NCI-H1694 (cell line): ENCODE measurements around the gene OGFOD1.

ENCODE experiments used
- DNase-seq: peaks from one replicate; lab custom pipeline; 2025; lab: John Stamatoyannopoulos, UW

OGFOD1 gene

GRCh38 chr16:56428091-56428490, 23.3 kb upstream of the OGFOD1 start:
- no peak for DNase-seq

DNA sequence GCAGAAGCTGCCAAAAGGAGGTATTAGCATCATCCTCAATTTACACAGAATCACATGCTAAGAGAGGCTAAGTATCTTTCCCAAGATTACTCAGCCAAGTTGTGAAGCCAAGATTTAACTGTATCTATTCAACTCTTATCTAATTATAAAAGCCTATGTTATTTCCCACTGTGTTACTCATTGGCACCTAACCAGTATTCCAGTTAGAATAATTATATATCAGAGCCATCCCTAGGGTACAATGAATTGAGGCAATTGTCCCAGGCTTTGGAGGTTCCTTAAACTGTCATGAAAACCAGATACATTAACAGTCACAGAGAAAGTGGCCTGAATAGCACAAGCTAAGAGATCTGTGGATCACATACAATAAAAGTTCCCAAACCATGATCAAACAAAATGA, 15.1 kb upstream of the OGFOD1 start:
- DNase-seq: no peak

DNA sequence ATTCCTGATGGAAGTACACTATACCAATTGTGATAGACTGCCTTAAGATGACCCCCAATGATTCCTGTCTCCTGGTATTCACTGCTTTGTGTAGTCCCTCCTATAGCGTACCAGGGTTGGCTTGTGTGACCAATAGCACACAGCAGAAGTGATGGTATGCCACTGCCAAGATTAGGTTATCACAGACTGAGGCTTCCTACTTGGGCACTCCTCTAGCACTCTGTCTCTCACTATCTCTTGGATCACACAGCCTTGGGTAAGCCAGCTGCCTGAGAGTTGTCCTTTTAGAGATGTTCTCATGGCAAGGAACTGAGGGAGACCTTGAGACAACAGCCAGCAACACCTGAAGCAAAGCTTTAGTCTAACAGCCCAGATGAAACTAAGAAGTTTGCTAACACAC, 13.3 kb upstream of the OGFOD1 start:
- DNase-seq: no peak

- no peak for DNase-seq
These were observed 4.1 kb upstream of the OGFOD1 start for GRCh38 chr16:56447286-56447685.

DNA sequence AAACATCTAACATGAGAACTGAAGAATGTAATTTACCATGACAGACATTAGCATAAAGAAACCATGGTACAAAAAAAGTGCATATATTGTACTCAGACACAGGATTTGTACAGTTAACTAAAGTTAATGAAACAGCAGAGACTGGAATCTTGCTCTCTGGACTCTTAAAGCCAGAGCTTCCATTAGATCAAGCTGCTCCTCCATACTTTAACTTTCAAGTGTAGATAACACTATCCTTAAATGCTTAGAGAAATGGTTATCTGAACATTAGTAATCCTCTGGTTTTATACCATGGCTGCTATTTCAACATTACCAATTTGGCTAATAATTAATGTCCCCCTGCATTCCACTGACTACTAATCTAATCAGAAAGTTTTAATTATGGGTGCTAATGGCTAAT, 3.3 kb upstream of the OGFOD1 start:
- DNase-seq: no peak

GRCh38 chr16:56450275-56450985, 924 bp upstream of the OGFOD1 start:
- no peak for DNase-seq

DNA sequence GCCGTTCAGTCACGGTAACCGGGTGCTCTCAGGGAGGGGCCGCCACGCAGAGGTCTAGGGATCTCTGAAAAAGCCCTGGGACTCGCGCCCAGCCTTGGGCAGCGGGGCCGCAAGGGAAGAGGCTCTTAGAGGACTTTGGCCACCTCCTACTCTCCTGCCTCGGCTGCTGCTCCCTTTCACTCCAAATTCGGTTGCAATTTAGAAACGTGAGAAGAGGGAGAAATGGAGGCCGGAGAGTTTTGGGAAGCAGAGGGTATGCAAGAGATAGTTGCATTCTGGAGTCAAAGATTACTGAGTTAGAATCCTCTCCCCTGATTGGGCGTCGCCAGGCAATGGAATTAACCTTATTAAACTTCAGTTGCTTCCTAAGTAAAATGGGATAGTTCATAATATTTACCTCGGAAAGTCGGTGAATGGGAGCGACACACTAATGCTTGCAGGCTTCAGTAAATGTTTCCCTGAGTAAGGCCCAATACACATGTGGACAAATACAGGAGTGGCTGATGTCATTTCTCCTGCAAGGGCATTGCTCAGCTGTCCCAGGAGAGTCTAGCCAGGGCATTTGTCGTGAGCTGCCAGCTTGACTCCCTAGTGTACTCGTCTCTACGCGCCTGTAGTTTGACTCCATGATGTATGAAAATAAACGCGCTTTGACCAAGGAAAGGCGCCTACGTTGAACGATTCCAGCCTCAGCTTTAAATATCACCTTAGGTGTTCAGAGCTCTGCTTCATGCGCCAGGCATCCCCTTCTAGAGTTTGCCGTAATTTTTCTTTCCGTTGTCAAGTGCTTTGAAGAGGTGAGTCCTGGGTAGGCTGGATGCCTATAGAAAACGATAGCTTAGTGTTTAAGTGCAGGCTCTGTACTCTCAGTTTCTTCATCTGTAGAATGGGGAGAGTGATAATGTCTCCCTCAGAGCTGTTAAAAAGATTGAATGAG, 667 bp downstream of the OGFOD1 start:
- no peak for DNase-seq

GRCh38 chr16:56457927-56458470, 6.6 kb downstream of the OGFOD1 start:
- DNase-seq: no peak

DNA sequence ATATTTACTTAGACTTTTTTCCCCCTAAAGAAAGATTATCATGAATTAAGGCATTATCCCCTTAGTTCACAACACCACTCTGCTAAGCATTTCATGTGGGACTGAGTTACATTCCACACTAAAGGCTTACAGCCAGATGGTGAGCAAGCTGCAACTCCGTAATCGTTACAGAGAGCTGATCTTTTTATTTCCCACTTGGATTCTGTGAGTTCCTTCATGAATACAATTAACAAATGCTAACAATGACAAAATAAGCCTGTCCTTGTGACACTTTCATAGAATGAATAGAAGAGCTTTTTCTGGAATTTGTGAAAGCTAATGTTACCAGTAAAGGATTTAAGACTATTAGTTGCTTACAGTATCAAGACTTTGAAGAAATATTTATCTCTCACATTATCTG, 8.7 kb downstream of the OGFOD1 start:
- no peak for DNase-seq

DNA sequence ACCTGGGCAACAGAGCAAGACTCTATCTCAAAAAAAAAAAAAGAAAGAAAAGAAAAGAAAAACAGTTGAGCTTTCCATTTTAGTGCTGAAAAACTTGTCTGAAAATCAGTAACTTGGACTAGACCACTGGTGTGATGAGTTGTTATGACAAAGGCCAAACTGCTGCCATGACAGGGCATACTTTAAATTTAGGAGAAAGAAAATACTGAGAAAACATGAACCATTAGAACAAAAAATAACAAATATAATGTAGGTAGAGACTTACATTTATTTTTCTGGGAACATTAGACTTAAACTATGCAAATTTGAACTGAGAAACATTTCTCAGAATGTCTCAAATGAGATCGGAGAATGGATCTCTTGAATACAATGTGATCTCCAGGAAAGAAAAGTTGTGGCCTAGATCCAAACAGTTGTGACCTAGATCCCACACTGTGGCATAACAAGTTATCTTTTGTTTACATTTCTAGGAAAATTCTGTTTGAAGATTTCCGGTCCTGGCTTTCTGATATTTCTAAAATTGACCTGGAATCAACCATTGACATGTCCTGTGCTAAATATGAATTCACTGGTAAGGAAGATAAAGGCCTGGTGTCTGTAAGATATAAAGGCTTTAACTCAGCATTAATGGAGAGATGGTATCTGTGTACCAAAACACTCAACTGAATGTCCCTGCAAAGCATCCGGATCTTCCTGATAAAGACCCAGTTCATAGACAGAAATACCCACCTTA, 10.9 kb downstream of the OGFOD1 start:
- DNase-seq: no peak

GRCh38 chr16:56463153-56463552, 11.8 kb downstream of the OGFOD1 start:
- no peak for DNase-seq

- no peak for DNase-seq
These were observed 15.0 kb downstream of the OGFOD1 start for GRCh38 chr16:56466344-56466743.

DNA sequence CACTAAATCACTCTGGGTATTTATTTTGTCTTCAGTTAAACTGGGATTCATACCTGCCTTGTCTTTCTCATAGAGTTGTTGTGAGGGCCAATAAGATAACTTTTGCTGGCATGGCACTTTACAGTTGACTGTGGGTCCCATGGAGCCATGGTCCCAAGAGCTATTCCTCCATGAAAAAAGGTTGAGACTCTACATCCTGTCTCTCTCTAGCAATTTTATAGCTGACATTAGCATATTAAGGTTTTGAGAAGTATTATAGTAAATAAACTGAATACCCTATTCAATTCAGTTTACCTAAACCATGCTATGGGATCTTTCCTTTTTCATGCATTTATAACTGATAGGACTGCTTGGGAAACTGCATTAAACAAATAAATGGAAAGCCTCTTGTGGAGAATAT, 17.4 kb downstream of the OGFOD1 start:
- DNase-seq: no peak

DNA sequence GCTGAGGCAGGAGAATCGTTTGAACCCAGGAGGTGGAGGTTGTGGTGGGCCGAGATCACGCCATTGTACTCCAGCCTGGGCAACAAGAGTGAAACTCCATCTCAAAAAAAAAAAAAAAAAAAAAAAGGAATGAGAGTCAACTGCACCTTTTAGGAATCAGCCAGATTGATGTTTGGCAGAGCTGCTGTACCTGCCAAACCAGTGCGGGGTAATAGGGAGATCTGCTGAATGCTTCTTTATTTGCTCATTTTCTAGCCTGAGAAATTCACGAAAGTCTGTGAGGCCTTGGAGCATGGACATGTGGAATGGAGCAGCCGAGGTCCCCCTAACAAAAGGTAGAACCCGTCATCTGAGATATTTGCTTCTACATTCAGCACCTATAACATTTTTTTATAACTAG, 18.4 kb downstream of the OGFOD1 start:
- DNase-seq: no peak

GRCh38 chr16:56470232-56470631, 18.9 kb downstream of the OGFOD1 start:
- no peak for DNase-seq

DNA sequence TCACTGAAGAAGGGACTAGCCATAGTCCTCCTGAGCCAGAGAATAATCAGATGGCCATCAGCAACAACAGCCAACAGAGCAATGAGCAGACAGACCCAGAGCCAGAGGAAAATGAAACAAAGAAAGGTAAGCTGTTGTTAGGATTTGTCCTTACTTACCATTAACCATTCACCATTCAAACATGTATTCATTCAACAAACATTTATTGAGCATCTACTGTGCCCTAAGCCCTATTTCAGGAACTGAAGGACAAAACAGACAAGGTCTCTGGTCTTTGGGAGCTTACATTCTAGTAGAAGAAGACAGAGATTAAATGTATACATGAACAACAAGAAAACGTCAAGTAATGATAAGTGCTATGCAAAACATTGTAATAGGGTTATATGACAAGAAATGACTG, 19.3 kb downstream of the OGFOD1 start:
- DNase-seq: no peak

GRCh38 chr16:56475201-56475600, 23.8 kb downstream of the OGFOD1 start:
- DNase-seq: no peak

- no peak for DNase-seq
These were observed 25.9 kb downstream of the OGFOD1 start for GRCh38 chr16:56477096-56477878.

GRCh38 chr16:56478281-56479049, 27.1 kb downstream of the OGFOD1 start:
- no peak for DNase-seq

DNA sequence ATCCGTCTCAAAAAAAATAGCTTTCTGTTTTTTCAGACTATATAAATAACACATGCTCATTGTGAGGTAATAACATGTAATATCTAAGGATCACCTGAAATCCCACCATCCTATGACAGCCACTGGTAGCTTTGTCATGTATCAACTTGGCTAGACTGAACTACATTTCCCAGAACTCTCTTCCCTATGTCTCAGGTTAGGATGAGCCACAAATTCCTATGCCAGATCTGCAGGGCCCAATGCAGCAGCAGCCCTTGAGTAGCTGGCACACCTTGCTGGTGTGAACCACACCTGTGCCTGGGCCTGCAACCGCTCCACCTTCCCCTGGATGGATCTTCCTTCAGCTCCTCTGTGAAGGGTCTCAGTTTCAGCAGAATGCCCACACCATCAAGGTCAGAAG, 28.1 kb downstream of the OGFOD1 start:
- no peak for DNase-seq
